T-helper 22 cell (primary cell): Measurements from ENCODE around the gene NIPBL.
"Not testable (repeated sequence)": the region's sequence is repeated elsewhere in the genome, so short reads cannot be mapped to it uniquely, and the experiment has no call there.

Source experiments
- DNase-seq: peaks from one replicate; pipeline ENCODE4 v3.0.0-alpha.2; 2020; ENCODE audit warnings: low read depth

The NIPBL gene

DNA sequence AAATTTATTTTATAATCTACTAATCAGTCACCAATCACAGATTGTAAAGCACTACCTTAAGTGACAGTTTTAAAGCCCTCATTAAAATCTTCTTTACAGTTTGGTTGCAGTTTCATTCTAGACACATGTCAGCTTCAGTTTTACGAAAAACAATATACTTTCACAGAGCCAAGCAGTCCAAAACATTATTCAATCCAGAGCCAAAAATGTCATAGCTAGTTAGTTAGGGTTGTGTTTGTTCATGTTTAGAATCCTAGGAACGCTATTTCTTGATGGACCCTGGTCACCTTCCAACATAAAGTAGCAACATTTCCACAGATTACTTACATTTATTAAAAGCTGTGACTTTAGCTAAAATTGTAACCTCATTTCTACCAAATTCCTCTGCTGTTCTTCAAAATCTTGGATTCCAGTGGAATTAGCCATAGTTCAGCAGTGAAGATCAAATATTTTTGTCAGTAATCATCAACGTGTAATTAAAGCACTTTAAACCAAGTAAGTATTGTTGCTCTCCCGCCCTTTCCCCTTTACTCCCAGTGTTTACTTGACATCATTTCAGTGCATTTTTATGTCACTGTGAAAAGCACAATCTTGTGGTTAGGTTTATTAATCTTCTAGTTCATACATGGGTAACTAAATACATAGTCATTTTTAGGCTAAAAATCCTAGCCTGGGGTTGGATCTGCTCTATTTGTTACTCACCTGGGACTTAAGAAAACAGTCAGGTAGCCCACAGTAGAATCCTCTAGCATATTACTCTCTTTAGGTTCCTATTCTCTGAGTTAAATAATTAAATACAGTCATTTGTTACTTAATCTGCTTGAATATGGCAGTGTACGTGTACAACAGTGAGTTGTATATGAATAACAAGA is 74.3 kb downstream of the NIPBL start:
- DNase-seq: no peak

DNA sequence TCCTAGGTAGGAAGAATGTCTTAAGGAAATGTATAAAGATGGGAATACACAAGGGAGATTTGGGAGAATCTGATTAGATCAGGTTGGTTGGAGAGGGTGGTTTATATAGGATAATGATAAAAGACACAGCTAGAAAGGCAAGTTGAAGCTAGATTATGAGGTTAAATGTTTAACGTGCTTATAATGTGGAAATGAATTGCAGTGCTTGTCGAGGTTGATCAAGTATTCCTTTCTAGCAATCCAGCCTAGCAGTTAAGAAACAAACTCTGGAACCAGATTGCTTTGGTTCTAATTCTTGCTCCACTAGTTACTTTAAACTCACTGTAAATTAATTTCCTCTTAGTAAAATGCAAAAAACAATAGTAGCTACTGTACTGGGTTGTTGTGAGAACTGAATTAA is 76.5 kb downstream of the NIPBL start:
- no peak for DNase-seq

DNA sequence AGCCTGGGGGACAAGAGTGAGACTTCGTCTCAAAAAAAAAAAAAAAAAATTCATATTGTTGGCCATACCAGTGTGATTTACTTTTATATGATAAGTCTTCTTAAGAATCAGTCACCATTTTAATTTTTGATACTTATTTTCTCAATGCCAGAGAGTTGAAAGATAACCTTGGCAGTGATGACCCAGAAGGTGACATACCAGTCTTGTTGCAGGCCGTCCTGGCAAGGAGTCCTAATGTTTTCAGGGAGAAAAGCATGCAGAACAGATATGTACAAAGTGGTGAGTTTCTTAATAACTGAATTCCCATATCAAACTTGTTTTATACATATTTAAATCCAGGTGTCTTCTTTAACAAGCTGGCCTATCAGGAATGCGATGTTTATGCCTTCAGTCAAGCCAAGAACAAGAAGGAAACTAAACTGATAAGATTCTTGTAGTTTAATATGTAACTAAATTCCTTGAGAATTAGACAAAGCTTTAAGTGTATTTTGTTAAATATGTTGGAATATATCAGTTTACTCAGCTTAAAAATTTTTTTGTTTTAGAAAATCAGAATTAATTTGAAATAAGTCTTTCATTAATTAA is 81.5 kb downstream of the NIPBL start:
- DNase-seq: no peak

DNA sequence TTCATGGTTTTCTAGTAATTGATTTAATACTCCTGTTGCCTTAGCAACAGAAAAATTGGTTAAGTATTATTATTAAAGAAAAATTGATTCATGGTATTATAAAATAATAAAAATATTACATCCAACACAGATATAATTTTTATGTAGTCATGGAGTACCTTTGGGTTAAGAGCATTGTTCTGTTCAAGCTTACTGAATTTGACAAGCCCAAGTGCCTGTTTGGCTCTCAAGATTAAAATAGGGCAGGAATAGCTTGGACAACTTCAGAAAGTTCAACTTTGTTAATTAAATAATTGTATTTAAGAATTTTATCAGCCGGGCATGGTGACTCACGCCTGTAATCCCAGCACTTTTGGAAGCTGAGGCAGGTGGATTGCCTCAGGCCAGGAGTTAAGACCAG is 82.0 kb downstream of the NIPBL start:
- DNase-seq: no peak

DNA sequence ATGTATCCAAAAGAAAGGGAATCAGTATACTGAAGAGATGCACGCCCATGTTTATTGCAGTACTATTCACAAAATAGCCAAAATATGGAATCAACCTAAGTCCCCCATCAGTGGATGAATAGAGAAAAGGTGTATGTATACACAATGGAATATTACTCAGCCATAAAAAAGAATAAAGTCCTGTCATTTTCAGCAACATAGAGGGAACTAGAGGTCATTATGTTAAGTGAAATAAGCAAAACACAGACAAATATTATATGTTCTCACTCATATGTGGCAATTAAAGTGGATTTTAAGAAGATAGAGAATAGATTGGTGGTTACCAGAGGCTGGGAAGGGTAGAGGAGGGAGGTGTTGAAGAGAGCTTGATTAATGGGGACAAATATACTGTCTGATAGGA is 88.6 kb downstream of the NIPBL start:
- no peak for DNase-seq

DNA sequence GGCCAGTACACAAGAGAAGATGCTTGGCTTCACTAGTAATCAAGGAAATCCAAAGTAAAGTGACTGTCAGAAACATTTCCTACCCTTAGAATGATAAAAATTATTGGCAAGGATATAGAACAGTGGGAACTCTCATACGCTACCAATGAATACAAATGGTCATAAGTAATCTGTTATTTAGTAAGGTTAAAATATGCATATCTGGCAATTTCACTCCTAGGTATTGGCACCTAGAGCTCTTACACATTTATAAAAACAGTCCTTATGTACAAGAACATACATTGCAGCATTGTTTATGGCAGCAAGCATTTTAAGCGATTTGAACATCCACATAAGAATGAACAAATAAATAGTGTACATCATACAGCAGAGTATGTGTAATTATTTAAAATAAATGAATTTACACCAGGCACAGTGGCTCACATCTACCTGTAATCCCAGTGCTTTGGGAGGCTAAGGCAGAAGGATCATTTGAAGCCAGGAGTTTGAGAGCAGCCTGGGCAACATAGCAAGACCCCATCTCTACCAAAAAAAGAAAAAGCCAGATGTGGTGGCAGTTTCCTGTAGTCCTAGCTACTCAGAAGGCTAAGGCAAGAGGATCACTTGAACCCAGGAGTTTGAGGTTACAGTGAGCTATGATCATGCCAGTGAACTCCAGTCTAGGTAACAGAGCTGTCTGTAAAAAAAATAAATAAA is 93.3 kb downstream of the NIPBL start:
- no peak for DNase-seq

DNA sequence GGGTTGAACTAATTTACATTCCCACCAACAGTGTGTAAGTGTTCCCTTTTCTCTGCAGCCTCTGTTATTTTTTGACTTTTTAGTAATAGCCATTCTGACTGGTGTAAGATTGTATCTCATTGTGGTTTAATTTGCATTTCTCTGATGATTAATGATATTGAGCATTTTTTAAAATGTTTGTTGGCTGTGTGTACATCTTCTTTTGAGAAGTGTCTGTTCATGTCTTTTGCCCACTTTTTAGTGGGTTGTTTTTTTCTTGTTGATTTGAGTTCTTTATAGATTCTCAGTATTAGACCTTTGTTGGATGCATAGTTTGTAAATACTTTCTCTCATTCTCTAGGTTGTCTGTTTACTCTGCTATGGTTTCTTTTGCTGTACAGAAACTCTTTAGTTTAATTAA is 101.6 kb downstream of the NIPBL start:
- DNase-seq: no peak

DNA sequence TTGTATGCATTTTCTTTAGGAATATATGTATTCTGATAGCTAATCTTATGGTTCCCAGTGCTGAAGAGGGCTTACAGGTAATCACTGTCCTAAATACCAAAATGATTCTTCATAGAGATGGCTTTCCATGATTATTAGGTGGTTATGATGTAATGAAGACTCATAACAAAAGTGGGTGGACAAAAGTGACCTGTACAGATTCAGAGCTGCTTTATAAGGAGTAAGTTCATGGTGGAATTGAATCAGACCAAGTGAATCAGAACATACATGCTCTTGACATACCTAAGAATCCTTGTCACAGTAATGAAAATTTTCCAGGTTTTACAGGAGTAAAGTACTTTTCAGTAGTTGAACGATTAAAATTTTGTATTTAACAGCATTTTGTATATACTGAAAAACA is 105.6 kb downstream of the NIPBL start:
- no peak for DNase-seq

DNA sequence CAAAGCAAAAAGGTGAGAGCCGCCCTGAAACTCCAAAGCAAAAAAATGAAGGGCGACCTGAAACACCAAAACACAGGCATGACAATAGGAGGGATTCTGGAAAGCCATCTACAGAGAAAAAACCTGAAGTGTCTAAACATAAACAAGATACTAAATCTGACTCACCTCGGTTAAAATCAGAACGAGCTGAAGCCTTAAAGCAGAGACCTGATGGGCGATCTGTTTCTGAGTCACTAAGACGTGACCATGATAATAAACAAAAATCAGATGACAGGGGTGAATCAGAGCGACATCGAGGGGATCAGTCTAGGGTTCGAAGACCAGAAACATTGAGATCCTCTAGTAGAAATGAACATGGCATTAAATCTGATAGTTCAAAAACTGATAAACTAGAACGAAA is 108.8 kb downstream of the NIPBL start:
- DNase-seq: no peak

DNA sequence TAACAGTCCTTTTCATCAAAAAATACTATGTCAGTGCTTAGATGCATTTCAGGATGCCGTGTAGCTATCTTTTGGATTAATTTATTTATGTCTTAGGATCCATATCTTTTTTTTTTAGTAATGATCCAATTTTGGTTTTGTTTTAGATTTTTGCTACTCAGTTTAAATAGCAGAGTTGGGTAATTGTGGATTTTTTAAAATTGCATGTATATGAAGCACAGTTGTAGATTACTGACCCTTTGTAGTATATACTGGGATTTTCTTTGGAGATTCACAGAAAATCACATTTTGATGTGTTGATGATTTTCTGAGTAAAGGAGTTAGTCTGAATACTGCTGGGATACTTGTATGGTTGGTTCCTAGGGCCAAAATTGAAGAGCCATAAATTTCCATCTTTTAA is 111.8 kb downstream of the NIPBL start:
- no peak for DNase-seq

DNA sequence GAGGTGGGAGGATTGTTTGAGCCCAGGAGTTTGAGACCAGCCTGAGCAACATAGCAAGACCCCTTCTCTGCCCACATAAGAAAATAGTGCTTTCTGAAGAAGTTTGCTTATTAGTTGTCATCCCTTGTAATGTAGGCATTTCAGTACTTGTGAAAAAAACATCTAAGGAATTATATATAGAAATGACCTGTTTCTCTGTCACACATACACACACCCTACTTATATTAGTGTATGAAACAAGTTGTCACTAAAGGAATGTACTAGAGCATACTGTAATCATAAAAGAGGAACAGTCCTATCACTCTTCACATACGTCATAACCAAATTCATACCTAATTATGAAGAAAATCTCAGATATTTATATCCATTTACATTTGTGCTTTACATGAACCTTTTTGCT is 122.0 kb downstream of the NIPBL start:
- no peak for DNase-seq

DNA sequence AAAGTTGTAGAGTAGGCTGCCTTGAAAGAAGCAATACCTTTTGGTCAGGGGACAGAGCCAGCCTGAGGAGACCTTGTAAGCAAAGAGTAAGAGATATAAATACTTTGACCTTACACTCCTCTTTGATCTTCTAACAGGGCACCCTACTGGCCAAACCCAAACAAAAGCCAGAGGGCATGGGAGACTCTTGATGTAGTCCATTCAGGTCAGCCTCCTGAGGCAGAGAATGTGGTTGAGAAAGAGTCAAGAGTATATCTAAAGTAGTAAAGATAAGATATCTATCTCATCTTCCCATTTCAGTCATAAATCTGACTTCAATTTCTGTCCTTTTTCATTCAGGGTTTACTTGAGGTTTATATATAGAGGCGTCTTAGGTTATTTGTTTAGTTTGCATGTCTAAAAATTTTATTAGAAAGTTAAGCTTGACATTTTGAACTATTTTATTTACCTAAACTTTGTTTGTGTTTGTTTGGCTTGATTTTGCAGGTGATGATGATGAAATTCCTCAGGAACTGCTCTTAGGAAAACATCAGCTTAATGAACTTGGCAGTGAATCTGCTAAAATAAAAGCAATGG is 125.7 kb downstream of the NIPBL start:
- no peak for DNase-seq

DNA sequence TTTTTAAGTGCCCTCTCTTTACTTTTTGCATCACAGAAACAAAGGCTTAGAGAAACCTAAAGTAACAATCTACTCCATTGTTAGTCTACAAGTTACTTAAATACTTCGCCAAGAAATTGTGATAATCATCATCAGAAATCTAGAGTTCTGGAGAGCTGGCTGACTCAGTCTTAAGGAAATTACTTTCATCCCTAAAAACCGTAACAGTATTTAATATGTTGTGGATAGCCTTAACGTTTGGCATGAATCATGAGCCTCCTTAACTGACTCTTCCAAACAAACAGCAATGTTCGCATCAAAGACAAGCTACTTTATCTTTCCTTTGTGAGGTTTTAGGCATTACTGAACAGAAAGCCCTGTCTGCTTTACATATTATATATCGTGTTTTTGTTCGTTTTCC is 128.7 kb downstream of the NIPBL start:
- no peak for DNase-seq

DNA sequence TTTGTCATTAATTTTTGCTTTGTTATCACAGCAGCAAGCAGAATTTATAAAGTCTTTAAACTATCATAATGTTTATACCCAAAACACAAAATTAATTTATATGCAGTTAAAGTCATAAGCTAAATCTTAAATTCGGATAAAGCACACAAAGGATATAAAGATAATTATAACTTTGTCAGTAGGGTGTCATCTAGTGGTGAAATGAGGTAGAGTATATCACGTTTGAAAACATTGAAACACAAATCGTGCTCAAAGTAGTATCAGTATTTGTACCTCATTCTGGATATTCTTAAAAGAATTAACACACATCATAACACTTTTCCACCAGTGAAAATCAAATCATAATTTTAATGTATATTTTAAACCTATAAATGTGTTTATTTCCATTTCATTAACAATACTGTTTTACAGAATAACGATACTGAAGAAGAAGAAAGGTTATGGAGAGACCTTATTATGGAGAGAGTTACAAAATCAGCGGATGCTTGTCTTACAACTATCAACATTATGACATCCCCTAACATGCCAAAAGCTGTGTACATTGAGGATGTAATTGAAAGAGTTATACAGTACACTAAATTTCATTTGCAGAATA is 129.5 kb downstream of the NIPBL start:
- DNase-seq: no peak

DNA sequence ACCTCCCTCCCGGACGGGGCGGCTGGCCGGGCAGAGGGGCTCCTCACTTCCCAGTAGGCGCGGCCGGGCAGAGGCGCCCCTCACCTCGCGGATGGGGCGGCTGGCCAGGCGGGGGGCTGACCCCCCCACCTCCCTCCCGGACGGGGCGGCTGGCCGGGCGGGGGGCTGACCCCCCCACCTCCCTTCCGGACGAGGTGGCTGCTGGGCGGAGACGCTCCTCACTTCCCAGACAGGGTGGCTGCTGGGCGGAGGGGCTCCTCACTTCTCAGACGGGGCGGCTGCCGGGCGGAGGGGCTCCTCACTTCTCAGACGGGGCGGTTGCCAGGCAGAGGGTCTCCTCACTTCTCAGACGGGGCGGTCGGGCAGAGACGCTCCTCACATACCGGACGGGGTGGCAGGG is 136.6 kb downstream of the NIPBL start:
- not testable (repeated sequence) for DNase-seq

DNA sequence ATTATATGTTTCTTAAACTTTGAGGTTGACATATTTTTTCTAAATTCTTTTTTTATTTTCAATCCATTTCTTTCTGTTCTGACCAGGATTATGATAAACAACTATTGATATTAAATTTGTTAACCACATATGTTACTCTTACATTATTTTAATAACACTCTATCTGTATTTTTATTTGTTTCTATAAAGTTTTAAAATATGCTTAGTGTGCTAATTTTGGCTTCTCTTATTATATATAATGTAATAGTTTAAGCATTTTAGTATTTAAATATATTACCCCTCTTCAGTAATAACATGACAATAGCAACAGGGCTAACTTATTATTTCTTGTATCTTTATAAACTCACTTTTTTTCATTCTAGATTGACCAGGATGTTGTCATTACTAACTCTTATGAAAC is 137.8 kb downstream of the NIPBL start:
- DNase-seq: no peak

DNA sequence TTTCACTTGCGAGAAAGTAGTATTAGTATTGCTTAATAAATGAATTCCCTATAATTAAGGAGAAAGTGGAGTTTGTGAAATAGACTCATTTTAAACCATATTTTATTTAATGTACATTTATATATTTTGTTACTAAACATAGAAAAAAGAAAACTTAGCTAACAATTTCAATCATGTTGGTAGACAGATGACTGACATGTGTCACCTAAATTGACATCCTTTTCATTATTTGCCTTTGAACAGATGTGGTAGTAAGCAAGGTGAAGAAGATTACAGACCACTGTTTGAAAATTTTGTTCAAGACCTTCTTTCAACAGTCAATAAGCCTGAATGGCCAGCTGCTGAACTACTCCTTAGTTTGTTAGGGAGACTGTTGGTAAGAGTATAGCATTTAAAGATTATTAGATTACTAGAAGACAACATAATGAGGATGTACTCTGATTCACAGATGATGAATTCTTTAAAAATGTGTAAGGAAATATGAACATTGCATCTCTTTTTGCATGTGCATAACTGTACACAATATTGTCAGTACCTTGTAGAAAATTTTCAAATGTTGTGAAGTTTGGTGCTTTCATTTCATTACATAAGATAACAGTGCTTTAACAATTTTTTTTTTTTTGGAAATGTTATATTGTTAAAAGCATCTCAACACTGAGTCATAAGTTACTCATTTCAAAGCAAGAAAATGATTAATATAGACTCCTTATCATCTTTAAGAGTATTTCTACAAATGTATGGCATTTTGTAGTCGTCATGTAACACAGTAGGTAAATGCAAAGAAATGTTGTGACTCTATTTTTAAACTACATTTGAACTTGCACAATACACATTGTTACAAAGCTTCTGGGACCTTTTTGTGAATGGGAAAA is 139.5 kb downstream of the NIPBL start:
- no peak for DNase-seq

DNA sequence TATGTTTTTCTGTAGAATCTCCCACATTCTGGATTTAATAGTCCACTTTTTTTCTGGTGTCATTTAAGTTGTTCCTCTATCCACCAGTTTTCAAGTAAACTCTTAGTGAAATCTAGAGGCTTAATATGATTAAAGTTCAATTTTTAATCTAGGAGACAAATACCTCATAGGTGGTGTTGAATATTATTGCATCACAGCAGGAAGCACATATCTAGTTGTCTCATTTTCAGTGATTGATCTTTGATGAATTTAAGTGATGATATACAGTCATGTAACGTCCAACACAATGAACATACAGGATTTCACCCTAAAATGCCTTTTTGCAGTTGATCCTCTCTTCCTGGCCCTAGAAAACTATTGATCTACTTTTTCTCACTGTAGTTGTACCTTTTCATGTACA is 152.3 kb downstream of the NIPBL start:
- no peak for DNase-seq

DNA sequence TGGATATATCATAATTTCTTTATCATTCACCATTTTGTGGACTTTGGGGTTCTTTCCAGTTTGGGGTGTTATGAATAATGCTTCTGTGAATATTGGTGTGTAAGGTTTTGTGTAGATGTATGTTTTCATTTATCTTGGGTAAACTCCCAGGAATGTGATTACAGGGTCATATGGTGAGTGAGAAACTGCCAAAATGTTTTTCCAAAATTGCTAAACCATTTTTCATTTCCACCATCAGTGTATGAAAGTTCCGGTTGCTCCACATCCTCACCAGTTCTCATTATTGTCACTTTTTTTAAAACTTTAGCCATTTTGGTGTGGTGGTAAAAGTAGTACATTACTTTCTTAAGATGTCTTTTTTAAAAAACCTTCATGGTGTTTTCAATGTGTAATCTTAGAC is 152.9 kb downstream of the NIPBL start:
- no peak for DNase-seq

DNA sequence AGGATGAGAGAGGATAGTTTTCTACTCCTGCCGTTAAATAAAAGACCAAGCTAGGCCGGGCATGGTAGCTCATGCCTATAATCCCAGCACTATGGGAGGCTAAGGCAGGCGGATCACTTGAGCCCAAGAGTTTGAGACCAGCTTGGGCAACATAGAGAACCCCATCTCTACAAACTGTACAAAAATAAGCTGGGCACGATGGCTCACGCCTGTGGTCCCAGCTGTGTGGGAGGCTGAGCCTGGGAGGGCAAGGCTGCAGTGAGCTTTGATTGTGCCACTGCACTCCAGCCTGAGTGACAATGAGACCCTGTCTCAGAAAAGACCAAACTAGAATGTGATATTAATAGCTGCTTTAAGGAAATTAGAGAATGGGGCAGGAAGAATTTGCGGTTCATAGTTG is 158.4 kb downstream of the NIPBL start:
- no peak for DNase-seq

DNA sequence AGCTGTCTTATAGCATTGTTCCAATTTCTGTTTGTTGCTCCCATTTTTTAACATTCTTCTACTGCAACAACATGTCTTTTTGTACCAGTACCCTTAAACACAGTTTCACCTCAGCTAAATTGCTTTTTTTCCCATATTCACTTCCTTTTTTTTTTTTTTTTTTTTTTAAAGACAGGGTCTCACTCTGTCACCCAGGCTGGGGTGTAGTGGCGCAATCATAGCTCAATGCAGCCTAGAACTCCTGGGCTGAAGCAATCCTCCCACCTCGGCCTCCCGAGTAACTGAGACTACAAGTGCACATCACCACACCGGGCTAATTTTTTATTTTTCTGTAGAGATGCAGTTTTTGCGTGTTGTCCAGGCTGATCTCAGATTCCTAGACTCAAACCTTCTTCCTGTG is 161.3 kb downstream of the NIPBL start:
- DNase-seq: no peak

DNA sequence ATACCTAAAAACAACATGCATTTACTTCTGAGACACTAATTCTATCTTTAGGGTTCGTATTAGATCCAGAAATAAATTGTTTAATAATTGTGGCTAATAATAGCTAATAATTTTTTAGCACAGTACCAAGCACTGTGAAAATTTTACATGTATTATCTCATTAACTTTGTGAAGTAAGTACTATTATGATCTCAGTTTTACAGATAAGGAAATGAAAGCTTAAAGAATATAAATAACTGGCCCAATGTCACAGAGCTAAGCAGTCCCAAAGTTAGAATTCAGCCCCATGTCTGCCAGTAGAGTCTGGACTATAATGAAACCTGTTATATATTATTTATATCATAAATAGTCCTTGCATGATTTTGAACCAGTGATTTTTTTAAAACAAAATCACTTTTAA is 163.3 kb downstream of the NIPBL start:
- no peak for DNase-seq
